Loucy (cell line): ENCODE measurements around the gene PARP6.

Source experiments
- H2AFZ ChIP-seq: fragments of 200-600 bp; sonication (generic); 2 replicates; pipeline ENCODE4 v1.6.0; 2016; ENCODE audit warnings: antibody characterized with exemption, mild to moderate bottlenecking, low read length, moderate library complexity
- H3F3A ChIP-seq: fragments of 200-600 bp; 2 replicates; pipeline ENCODE4 v1.6.0; 2016; ENCODE audit warnings: antibody characterized with exemption, low read depth, mild to moderate bottlenecking
- H3K27me3 ChIP-seq: fragments of 200-600 bp; sonication (generic); 2 replicates; pipeline ENCODE4 v1.6.1; 2014; ENCODE audit warnings: low read length, mild to moderate bottlenecking; ENCODE audit not compliant: insufficient read depth, poor library complexity, severe bottlenecking
- H3K36me3 ChIP-seq: fragments of 200-600 bp; sonication (generic); 2 replicates; pipeline ENCODE4 v1.6.1; 2016; ENCODE audit warnings: low read length; ENCODE audit not compliant: insufficient read depth
- H3K4me1 ChIP-seq: fragments of 200-600 bp; sonication (generic); 2 replicates; pipeline ENCODE4 v1.5.1; 2014; ENCODE audit warnings: low read length, mild to moderate bottlenecking; ENCODE audit not compliant: insufficient read depth, poor library complexity, severe bottlenecking
- H3K4me2 ChIP-seq: fragments of 200-600 bp; sonication (generic); 2 replicates; pipeline ENCODE4 v1.6.0; 2014; ENCODE audit warnings: antibody characterized with exemption, low read length, low read depth, mild to moderate bottlenecking; ENCODE audit not compliant: poor library complexity, severe bottlenecking
- H3K4me3 ChIP-seq: fragments of 200-600 bp; sonication (generic); 2 replicates; pipeline ENCODE4 v1.5.1; 2014; ENCODE audit warnings: low read length, mild to moderate bottlenecking, mixed read lengths; ENCODE audit not compliant: poor library complexity, severe bottlenecking
- H3K79me2 ChIP-seq: fragments of 200-600 bp; sonication (generic); 2 replicates; pipeline ENCODE4 v1.6.1; 2014; ENCODE audit warnings: low read length; ENCODE audit not compliant: insufficient read depth
- H3K9ac ChIP-seq: fragments of 200-600 bp; sonication (generic); 2 replicates; pipeline ENCODE4 v1.6.0; 2014; ENCODE audit warnings: mild to moderate bottlenecking, low read depth, low read length, moderate library complexity; ENCODE audit not compliant: poor library complexity, severe bottlenecking
- H3K9me2 ChIP-seq: fragments of 200-600 bp; sonication (generic); replicated peaks from 2 replicates; pipeline ENCODE4 v1.6.1; 2016; ENCODE audit warnings: low read depth, low read length, mixed read lengths
- H3K9me3 ChIP-seq: fragments of 200-600 bp; sonication (generic); 2 replicates; pipeline ENCODE4 v1.6.1; 2014; ENCODE audit warnings: mild to moderate bottlenecking, antibody characterized with exemption, low read length, low read depth; ENCODE audit not compliant: insufficient read depth
- H4K20me1 ChIP-seq: fragments of 200-600 bp; sonication (generic); 2 replicates; pipeline ENCODE4 v1.6.0; 2014; ENCODE audit warnings: antibody characterized with exemption, low read length, mild to moderate bottlenecking; ENCODE audit not compliant: insufficient read depth, poor library complexity, severe bottlenecking
- CTCF ChIP-seq: fragments of 200-600 bp; sonication (generic); conservative IDR thresholded peaks from 2 replicates; pipeline ENCODE4 v1.5.1; 2014; ENCODE audit warnings: mild to moderate bottlenecking, antibody characterized with exemption, low read length
- EZH2phosphoT487 ChIP-seq: fragments of 200-600 bp; IDR thresholded peaks from 2 replicates; pipeline ENCODE4 v1.6.1; 2018; ENCODE audit warnings: antibody characterized with exemption, mild to moderate bottlenecking, moderate library complexity, borderline replicate concordance

Gene PARP6

GRCh38 chr15:72233769-72234168 lies 38.6 kb downstream of the PARP6 start:
- Histone ChIP-seq H3K27me3 (peaks cover 10% of the 10 kb centered on the region), H3K36me3 (no peaks in the 10 kb centered on the region), H2AFZ (no peak overlapping the region), H3F3A (peaks cover 15% of the 10 kb centered on the region), H3K9me3 (no peaks in the 10 kb centered on the region), H3K9me2 (no peaks in the 10 kb centered on the region), H3K4me2 (no peak overlapping the region), H4K20me1 (peaks cover 26% of the 10 kb centered on the region), H3K4me3 (no peak overlapping the region), H3K9ac (no peak overlapping the region), H3K4me1 (peaks cover 43% of the 10 kb centered on the region), H3K79me2 (peaks cover 33% of the 10 kb centered on the region)
- no peak for TF ChIP-seq EZH2phosphoT487
- no peak for TF ChIP-seq CTCF

- TF ChIP-seq CTCF (no peak), EZH2phosphoT487 (no peak)
- peaks cover 10% of the 10 kb centered on the region for H3K27me3 ChIP-seq
- no peaks in the 10 kb centered on the region for H3K9me2 ChIP-seq
- no peaks in the 10 kb centered on the region for H3K9me3 ChIP-seq
- peak overlapping the region; percentile 98 for H3K4me2 ChIP-seq
- peak overlapping the region; percentile 93 for H2AFZ ChIP-seq
- peaks cover 41% of the 10 kb centered on the region for H3K4me1 ChIP-seq
- H3K79me2 ChIP-seq, result peaks cover 51% of the 10 kb centered on the region
- H4K20me1 ChIP-seq, result peaks cover 41% of the 10 kb centered on the region
- H3K9ac ChIP-seq, result peak overlapping the region; percentile 99
- H3K36me3 ChIP-seq, result no peaks in the 10 kb centered on the region
- H3K4me3 ChIP-seq, result peak overlapping the region; percentile 95
- peaks cover 20% of the 10 kb centered on the region for H3F3A ChIP-seq
Observed at GRCh38 chr15:72231833-72232478, 40.4 kb downstream of the PARP6 start.

- Histone ChIP-seq H3K4me3 (peak within 1 kb of the TSS; percentile 95), H3K4me1 (peaks cover 38% of the 10 kb centered on the region), H3K79me2 (peaks cover 55% of the 10 kb centered on the region), H3K9me2 (no peaks in the 10 kb centered on the region), H4K20me1 (peaks cover 46% of the 10 kb centered on the region), H3K9me3 (no peaks in the 10 kb centered on the region), H3K27me3 (peaks cover 10% of the 10 kb centered on the region), H3K4me2 (peak within 1 kb of the TSS; percentile 98), H3F3A (peaks cover 20% of the 10 kb centered on the region), H2AFZ (peak within 1 kb of the TSS; percentile 93), H3K36me3 (no peaks in the 10 kb centered on the region), H3K9ac (peak within 1 kb of the TSS; percentile 99)
- TF ChIP-seq CTCF, result no peak
- TF ChIP-seq EZH2phosphoT487, result no peak
Observed at GRCh38 chr15:72231066-72231832, 41.1 kb downstream of the PARP6 start, which contains the start of gene PKM. Gene PKM, minus strand, starts transcription at chr15:72231190. Its CDS starts 12,093 bp downstream, at chr15:72219097.
